Hepatocyte (in vitro differentiated cells): Measurements from ENCODE around the gene ULK4.

Experiments
- CTCF ChIP-seq: fragments of 200-600 bp; sonication (generic); IDR thresholded peaks from 2 replicates; pipeline ENCODE4 v1.5.1; 2016; ENCODE audit warnings: antibody characterized with exemption, mild to moderate bottlenecking; ENCODE audit not compliant: poor library complexity
- EZH2 ChIP-seq: fragments of 200-600 bp; sonication (generic); IDR thresholded peaks from 2 replicates; pipeline ENCODE4 v1.6.1; 2016; ENCODE audit warnings: antibody characterized with exemption, mild to moderate bottlenecking, borderline replicate concordance
- EZH2phosphoT487 ChIP-seq: fragments of 200-600 bp; sonication (generic); IDR thresholded peaks from one replicate; pipeline ENCODE4 v1.6.1; 2018; ENCODE audit warnings: antibody characterized with exemption, mild to moderate bottlenecking, low read depth, moderate library complexity; ENCODE audit not compliant: unreplicated experiment, severe bottlenecking

- TF ChIP-seq CTCF = no peak
- TF ChIP-seq EZH2phosphoT487 = no peak
- no peak for TF ChIP-seq EZH2
Measured at GRCh38 chr3:41286305-41286704, 675.6 kb downstream of the ULK4 start.
